Neural cell (in vitro differentiated cells): ENCODE results near the gene USP6NL.

ENCODE experiments used
- CTCF ChIP-seq: fragments of 450-650 bp; IDR thresholded peaks from 2 replicates; pipeline ENCODE4 v1.5.1; 2014; ENCODE audit warnings: antibody characterized with exemption, mild to moderate bottlenecking, moderate library complexity; ENCODE audit not compliant: poor library complexity, severe bottlenecking
- EP300 ChIP-seq: fragments of 450-650 bp; conservative IDR thresholded peaks from 2 replicates; pipeline ENCODE4 v1.6.1; 2014; ENCODE audit warnings: antibody characterized with exemption, mild to moderate bottlenecking, moderate library complexity; ENCODE audit not compliant: poor library complexity, severe bottlenecking
- EZH2 ChIP-seq: fragments of 200-600, 300-800 bp; shearing (Covaris generic), sonication (generic); IDR thresholded peaks from 2 replicates; pipeline ENCODE4 v1.6.1; 2014; ENCODE audit warnings: antibody characterized with exemption, low read length, borderline replicate concordance, mild to moderate bottlenecking; ENCODE audit not compliant: insufficient read depth, poor library complexity, severe bottlenecking
- MXI1 ChIP-seq: fragments of 450-650 bp; conservative IDR thresholded peaks from 2 replicates; pipeline ENCODE4 v1.6.1; 2014; ENCODE audit warnings: antibody characterized with exemption, mild to moderate bottlenecking; ENCODE audit not compliant: poor library complexity, severe bottlenecking
- POLR2AphosphoS5 ChIP-seq: IDR thresholded peaks from 2 replicates; pipeline ENCODE4 v1.6.1; 2012
- RAD21 ChIP-seq: fragments of 450-650 bp; conservative IDR thresholded peaks from 2 replicates; pipeline ENCODE4 v1.6.1; 2014; ENCODE audit warnings: antibody characterized with exemption, mild to moderate bottlenecking, moderate library complexity
- REST ChIP-seq: IDR thresholded peaks from 2 replicates; pipeline ENCODE4 v1.6.1; 2012; ENCODE audit warnings: borderline replicate concordance
- SMC3 ChIP-seq: fragments of 450-650 bp; conservative IDR thresholded peaks from 2 replicates; pipeline ENCODE4 v1.6.1; 2014; ENCODE audit warnings: antibody characterized with exemption, mild to moderate bottlenecking, moderate library complexity; ENCODE audit not compliant: poor library complexity
- TAF1 ChIP-seq: IDR thresholded peaks from 2 replicates; pipeline ENCODE4 v1.6.1; 2012; ENCODE audit warnings: low read depth

DNA sequence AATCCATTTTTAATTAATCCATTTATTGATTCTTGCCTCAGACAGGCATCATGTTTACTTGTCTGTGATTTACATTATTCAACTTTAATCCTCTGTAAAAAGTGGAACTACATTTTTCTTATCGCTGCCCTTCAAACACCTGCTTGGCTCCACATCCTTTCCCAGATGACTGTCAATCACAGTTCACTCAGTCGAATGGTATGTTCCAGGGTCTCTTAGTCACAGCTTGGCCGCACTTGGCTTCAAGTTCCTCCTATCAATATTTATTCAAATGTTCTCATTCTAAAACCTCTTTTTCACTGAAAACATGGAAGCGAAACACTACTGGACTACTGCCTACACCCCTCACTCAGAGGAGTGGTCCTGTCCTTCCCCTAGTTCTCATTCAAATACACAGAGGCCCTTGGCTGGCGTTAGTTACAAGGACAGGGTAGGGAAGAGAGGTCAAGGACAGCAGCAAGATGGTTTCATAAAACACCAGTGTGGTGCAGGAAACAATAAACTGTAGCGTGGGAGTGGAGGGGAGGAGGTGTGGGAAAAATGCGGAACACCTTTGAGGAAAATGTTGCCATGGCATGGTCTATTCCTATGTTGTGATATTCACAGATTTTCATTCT, 143.2 kb downstream of the USP6NL start:
- TF ChIP-seq CTCF (no peak), REST (no peak), TAF1 (no peak), EP300 (no peak), MXI1 (no peak), POLR2AphosphoS5 (no peak), EZH2 (no peak), RAD21 (no peak), SMC3 (no peak)
